GM12865 (cell line): Measurements from ENCODE around the gene ANKRD27.
"Not testable (repeated sequence)": the region's sequence is repeated elsewhere in the genome, so short reads cannot be mapped to it uniquely, and the experiment has no call there.

Experiments
- DNase-seq: peaks from one replicate; pipeline ENCODE4 v3.0.0; 2010; ENCODE audit warnings: low read depth
- H3K4me3 ChIP-seq: 2 replicates; pipeline ENCODE4 v1.5.1; 2011; ENCODE audit warnings: mild to moderate bottlenecking, low read depth, low read length, control low read depth
- CTCF ChIP-seq: IDR thresholded peaks from 2 replicates; pipeline ENCODE4 v1.5.1; 2011; ENCODE audit warnings: low read length, control low read depth, low read depth, inconsistent platforms; ENCODE audit not compliant: insufficient read depth; ENCODE audit errors: missing control alignments

ANKRD27 gene

GRCh38 chr19:32674931-32675719 lies at the start of gene ANKRD27:
Gene ANKRD27, minus strand, starts transcription at chr19:32675180. Its CDS starts 16,165 bp downstream, at chr19:32659015.
- peak within 1 kb of the TSS; percentile 74 for H3K4me3 ChIP-seq
- peak; percentile 99 for DNase-seq
- TF ChIP-seq CTCF: no peak

GRCh38 chr19:32720936-32721250 lies 45.9 kb upstream of the ANKRD27 start:
- TF ChIP-seq CTCF: no peak
- no peak overlapping the region for H3K4me3 ChIP-seq
- DNase-seq: no peak

- DNase-seq: no peak
- H3K4me3 ChIP-seq: no peak overlapping the region
- no peak for TF ChIP-seq CTCF
Measured at GRCh38 chr19:32720216-32720935, 45.4 kb upstream of the ANKRD27 start.

- TF ChIP-seq CTCF: no peak
- DNase-seq: no peak
- no peak within 1 kb of the TSS for H3K4me3 ChIP-seq
Measured at GRCh38 chr19:32719611-32720059, 44.7 kb upstream of the ANKRD27 start, which contains the start of gene TDRD12. Gene TDRD12, plus strand, starts transcription at chr19:32719767. Its CDS starts 306 bp downstream, at chr19:32720073.

GRCh38 chr19:32718286-32718685 lies 43.3 kb upstream of the ANKRD27 start:
- DNase-seq: no peak
- TF ChIP-seq CTCF: no peak
- H3K4me3 ChIP-seq: no peak overlapping the region

GRCh38 chr19:32717496-32717895 lies 42.5 kb upstream of the ANKRD27 start:
- no peak overlapping the region for H3K4me3 ChIP-seq
- TF ChIP-seq CTCF: no peak
- DNase-seq: no peak

GRCh38 chr19:32716203-32716602 lies 41.2 kb upstream of the ANKRD27 start:
- not testable (repeated sequence) for DNase-seq, H3K4me3 ChIP-seq
